Activated CD4-positive, alpha-beta T cell treated with anti-CD3 and anti-CD28 coated beads for 48 hours (primary cell): ENCODE measurements around the gene GNAI1.
A peak's percentile ranks its signal among the peaks of the same experiment; 100 is the strongest.
"Not testable (repeated sequence)": the region's sequence is repeated elsewhere in the genome, so short reads cannot be mapped to it uniquely, and the experiment has no call there.

Experiments
- DNase-seq: peaks from one replicate; pipeline ENCODE4 v3.0.0-alpha.2; 2020

GNAI1 gene

DNA sequence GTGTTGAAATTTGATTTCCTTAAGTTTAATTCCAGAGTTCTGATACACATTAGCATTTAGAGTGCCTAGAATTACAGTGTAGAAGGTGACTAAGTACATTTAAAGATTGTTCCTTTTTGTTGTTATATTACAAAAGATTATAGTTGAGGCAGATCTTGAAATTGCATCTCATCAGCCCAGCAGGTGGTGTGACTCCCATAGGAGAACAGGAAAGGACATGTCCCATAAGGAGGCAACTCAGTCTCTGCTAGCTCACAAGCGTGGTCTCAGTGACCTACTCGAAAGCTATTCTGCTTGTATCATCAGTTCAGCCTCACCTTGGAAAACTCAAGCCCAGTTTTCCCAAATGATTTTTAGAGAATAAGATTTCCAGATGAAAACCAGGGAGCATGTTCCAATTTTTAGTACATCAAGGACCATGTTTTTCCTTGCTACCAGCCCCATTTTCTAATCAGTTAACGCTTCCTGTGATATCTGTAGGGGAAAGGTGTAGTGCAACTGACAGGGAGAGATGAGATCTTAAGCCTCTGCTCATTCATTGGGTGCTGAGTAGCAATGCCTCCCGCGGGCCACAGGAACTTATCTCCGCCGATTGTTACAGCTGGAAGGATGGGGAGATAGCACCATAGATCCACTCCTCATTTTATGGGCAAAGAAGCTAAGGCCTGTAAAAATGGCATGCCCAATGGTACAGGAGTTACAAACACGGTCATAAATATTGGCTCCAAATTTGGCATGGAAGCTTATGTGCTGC is 1.1 kb upstream of the GNAI1 start:
- no peak for DNase-seq

DNA sequence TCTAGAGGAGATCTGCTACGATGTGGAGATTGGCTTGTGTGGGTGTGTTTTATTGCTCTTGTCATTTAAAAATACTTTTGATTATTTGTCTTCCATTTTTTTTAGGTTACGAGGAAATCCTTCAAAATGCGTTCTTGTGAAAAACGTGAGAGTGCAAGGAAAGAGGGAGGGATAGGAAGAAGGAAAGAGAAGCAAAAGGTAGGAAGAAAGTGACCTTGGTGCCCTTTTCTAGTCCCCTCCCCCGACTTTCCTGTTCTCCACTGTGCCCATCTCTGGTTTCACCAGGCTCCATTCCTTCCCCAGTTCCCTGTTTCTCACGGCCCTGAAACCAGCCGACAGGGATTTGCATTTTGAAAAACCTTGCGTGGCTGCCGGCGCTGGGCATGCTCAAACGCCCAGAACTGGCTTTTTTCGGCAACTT is 506 bp upstream of the GNAI1 start:
- DNase-seq: no peak

DNA sequence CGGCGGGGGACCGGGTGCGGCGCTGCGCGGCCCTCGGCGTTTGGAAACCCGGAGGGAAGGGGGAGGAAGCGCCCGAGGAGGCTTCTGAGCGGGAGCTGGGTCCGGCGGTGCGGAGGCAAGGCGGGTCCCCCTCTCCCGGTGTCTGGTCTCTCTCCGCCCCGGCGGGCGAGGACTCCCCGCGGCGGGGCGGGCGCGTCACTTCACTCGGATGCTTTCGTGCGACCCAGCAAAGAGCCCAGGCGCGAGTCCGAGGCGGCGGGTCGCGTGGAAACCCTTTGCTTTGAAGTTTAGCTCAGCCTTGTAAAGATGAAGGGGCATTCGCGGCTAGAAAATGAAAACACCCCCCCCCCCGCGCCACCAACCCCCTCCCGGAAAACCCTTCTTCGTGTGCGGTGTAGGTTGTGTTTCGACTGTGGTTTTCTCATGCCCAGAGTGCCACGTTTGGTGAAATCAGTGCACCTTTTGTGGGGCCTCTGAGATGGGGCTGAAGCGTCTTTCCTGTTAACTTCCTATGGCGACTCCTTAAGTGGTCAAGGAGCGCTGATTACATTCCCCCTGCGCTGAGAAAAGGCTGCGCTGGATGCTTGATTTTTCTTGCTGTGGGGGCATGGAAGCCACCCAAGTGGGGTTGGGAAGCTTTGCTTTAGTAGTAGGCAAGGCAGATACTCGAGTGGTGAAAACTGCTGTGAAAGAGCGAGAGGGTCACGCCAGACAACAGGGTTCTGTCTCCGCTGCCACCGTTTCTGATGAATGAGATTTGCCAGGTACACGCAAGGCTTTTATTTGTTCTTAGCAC is 876 bp downstream of the GNAI1 start:
- DNase-seq: peak; percentile 40

DNA sequence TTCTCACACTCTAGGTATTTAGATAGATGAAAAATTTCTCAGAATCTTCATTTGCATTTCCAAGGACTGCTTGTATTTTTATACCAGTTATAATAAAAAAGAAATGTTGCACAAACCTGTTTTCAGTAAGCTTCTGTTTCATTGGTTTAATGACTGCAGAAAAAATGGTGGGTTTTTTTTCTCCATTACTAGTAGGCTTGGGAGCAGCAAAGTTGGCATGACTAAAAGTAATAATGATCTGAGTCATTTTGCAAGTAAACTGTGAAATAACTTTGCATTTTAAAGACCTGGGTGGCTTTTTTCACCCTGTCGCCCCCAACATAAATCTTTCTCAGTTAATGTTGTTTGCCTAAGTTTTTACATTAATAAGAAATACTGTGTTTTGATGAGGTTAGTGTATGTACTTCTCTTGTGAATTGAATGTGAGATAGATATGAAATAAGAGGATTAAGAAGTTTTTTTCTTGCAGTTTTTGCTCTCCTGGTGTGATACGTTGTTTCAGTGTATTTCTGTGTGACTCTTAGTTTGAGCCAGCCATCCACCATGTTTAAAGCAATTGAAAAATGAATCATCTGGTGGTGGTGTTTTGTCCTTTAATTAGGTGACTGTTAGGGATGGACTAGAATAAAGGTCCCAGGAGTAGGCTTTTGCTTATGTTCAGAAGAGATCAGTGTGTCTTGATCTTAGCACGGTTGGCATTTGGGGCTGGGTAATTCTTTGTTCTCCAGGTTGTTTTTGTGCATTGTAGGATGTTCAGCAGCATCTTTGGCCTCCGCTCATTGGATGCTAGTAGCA is 1.8 kb downstream of the GNAI1 start:
- DNase-seq: no peak

DNA sequence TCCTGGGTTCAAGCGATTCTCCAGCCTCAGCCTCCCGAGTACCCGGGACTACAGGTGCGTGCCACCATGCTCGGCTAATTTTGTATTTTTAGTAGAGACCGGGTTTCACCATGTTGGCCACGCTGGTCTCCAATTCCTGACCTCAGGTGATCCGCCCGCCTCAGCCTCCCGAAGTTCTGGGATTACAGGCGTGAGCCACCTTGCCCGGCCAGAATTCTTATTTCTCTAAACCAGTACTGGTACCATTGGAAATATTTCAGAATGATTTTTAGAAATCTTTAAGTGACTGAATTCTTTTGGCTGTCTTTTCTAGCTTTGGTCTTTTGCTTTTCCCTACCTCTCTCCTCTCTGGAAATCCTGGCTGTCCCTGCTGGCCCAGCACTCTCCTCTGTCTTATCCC is 2.8 kb downstream of the GNAI1 start:
- no peak for DNase-seq

DNA sequence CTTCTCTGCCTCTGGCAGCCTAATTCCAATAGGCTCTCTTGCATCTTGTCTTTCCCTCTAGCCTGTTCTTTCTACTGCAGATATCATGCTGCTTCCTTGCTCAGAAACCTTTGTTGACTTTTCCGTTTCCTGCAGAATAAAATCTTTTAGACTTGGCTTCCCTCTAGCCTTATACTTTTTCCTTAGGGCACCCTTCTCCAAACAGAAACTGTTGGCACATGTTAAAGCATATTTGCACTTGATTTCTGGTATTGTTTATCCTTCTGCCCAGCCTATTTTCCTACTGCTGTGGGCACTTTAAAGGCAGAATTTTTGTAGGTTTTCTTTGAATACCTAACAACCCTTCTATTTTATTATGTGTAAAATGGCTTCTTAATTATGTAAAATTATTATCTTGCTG is 4.6 kb downstream of the GNAI1 start:
- DNase-seq: no peak

DNA sequence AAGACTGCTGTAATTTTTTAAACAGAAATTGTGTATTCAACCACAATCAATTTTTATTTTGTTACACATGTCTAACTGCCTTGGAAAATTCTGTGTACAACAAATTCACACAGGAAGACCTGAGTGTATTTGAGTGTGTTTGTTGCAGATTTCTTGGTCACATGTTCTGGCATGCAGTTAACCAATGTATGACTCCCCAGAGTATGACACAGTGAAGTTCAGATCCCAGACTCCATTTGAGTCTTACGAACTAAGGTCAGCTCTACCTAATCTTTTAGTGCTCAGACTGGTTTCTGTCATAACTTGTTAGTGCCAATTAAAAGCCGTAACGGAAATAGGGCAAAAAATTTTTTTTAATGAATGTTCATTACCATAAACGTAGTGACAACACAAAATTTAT is 5.8 kb downstream of the GNAI1 start:
- DNase-seq: no peak

DNA sequence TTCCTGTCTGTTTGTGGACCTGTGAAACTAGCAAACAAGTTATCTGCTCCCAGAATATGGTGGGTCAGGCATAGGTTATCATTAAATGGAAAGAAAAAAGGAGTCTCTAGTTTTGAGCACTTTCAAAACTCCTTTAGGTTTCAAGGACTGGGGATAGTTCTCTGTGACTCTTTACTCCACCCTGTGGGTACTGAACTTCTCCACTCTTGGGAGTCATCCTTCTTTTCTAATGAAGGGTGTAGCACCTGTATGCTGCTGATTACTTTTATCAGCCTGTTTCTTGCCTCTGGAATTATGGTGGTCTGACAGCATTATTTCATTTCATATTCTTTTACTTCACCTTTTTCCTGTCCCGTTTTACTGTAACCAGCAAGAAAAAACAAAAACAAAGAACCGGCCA is 6.7 kb downstream of the GNAI1 start:
- no peak for DNase-seq

DNA sequence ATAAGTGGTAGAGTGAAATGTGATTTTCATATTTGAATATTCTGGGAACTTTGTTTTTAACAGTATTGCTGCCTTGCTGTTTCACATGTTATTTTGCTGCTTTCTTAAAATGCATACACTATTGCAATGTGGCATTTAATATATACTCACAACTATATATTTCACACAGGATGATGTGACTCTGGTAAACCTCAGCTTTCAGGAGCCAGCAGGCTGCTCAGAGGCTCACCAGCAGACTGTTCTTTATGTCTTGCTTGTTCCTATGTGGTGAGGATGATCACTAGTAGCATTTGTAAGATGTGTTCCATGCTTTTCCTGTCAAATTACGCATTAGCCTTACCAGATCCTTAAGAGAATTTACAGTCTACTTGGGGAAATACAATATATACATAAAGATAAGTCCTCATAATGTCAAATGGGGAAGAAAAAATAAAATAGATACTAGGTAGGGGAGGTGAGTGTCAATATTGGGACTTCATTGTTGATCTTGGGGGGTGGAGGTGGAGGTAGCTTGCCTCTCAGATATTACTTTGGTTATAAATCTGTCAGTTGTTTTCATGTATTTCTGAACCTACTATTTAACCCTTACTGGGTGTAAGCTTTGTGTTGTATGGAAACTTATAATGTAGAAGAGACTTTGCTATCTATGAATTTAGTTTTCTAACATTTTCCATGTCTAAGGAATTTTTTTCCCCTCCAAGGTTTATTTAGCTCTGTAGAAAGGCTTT is 8.4 kb downstream of the GNAI1 start:
- no peak for DNase-seq

DNA sequence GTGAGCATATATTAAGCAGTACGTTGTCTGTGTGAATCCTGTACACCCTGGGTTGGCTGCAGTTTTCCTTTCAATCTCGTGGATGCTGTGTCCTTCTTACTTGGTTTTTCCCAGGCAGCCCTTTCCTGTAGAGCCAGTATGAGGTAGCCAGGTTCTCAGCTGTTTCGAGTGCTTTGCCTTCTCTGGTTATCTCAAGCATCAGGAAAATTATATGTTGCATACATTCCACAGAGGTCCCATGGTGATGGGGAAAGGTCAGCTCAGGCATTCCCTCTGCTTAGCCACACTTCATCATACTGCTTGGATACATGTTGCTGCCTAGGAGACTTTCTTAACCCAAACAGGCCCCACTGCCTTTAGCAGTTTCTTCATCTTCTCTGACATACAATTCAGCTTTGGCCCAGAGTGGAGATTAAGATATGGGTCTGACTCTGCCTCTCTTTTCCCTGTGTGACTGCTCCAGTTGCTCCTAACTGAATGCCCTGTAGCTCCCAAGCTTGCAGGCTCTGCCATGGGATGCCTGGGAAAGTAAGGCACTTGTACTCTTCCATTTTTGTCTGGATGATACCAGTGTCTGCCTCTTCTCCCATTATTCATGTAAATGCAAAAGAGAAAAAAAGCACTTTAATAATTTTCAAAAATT is 11.3 kb downstream of the GNAI1 start:
- DNase-seq: no peak

DNA sequence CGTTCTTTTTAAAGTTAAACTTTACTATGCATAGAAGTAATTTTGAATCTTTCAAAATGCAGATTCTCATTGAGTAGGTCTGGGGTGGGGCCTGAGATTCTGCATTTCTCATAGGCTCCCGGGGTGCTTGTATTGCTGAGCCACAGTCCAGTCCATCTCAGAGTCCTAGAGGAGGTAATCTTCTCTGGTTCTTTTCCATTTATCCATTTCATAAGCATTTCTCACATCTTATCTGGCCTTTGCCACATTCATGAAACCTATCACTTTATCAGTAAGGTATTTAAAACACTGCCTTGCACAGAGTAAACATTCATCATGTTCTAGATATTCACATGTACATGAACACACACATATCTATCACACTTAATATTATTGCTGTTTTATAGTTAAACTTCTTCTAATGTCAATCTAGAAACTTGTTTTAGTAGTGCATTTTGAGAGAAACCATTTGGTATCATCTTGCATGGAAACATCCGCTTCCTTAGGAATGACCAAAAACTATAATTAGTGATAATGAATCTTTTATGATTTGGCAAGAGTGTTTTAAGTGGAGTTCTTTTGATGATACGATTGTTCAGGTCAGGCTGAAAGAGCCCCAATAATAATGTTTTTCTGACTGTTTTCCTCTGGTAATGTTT is 12.0 kb downstream of the GNAI1 start:
- DNase-seq: no peak

DNA sequence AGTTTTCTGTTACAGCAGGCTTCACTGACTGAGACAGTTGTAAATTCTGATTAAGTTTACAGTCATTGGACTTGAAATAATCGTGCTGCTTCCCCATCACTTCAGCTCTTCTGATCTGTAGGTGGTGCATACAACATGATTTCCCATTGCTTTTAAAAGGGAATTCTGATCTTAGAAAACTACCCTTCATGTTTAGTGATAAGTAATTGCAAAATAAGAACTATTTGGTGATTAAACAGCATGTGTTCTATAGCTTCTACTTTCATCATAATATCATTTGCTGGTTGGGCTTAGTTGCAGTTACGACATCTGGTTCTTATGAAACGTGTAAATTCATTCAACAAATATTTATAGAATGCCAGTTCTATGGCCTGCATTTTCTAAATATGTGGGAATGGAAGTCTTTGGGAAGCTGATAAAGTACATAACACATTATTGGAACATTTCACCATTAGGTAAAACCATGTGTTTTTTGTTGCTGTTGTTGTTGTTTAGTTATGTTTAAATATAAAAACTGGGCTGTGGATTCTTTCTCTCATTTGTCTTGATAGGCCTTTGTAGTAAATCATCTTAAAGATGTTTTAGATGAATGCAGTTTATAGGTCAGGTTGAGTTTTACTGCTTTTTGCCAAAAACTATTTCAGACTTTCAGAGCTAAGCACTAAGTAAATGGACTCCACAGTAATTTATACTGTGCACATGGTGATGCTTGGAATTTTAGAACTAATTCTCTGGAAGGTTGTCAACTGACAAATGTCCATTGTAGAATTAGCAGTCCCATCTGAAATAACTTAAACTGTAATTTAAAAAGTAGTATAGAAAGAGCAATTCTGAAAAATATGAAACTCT is 13.1 kb downstream of the GNAI1 start:
- DNase-seq: no peak

DNA sequence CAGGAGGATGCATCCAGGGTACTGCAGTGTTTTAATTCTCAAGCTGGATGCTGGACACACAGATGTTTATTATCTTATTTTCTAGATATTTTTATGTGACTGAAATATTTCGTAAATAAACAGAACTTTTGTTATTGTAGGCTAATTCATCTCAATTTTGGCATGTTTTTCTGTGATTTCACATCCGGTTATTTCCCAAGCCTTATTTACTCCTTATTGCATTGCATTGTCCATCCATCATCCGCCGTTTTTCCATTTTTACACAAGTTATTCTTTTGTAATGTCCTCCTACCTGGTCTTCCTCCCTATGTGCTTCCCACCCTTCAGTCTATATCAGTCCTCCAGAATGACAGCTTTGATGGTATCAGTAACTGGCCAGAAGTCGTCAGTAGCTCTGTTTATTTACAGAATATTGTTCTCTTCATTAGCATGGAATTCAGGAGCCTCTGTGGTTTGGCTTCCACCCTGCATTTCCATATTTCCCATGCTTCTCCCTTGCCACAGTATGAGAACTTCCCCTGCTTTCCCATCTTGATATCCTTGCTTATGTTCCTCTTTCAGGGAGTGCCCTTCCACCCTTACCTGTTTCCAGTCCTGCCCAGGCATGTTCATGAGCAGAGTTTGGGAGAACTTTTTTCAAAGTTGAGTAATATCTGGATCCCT is 16.1 kb downstream of the GNAI1 start:
- DNase-seq: no peak

DNA sequence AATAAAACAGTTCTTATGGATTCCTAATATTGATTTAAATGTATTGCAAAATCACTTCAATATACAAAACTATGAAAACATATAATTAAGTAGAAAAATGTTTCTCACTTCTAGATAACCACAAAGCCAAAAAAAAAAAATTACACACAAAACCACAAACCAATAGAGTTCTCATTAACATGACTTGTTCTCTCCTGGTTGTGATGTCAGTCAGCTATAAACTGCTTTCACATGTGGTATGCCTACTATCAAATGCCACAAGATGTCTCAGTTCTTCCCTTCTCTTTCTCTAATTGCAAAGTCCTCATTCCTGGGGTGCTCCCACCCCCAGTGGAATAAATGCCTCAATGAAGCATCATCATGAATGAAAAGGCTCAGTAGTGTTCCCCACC is 16.6 kb downstream of the GNAI1 start:
- peak; percentile 51 for DNase-seq

DNA sequence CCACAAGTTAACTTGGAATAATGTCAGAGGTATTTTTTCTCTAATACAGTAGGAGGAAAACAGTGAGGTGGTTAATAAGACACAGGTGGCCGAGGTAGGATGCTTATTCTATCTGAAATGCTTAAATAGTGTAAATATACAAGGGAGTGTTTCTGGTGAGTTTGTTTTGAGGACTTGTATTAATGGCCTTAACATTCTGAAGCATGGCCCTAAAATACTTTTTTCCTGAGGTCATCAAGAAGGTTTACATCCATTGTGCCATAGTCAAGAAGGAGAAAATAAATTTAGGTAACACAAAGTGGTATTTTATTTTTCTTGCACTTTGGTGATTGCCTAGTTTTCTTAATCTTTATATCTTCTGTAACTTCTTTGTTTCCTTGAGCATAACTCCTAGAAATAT is 18.8 kb downstream of the GNAI1 start:
- DNase-seq: no peak

DNA sequence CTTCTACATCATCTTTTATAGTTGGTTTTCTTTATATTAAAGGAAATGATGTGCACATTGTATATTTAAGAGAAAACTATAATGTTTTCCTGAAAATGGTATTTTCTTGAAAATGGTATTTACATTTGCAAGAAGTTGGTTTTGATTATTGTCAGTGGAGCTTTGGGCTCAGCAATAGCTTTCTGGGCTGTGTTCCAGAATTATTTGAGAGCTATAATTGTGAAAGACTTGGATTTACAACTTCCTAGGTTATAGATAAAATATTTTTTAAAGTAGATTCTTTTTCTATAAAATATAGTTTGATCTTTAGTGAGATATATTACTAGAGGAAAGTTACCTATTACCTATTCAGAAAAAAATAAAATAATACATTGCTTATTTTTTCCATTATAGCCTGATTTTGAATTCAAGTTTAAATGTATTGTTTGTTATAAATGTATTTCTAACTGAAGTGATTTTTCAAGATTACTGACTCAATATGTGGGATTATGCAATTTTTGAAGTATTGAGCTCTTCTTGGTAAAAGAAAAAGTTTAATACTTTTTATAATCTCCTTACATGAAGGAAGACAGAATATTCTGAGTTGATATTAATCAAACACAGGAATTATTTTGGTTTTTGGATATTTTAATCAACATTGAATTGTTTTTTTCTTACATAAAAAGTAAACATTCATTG is 20.2 kb downstream of the GNAI1 start:
- DNase-seq: no peak

DNA sequence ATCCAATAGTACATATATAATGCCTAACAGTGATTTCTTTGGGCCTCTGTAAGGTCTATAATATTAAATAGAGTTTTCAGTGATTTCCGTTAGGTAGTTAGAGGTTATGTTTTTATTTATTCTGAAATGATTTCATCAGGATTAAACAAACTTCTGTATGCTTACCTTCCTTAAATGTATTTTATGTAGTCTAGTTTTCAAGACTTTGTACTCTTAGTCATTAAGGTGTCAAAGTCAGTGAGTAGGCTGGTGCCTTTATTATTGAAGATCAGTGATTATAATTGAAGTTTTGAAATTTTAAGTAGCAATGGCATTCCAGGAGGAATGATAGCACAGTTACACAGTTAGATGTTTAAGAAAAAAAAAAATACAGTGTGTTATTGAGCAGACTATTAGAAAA is 20.7 kb downstream of the GNAI1 start:
- DNase-seq: no peak

DNA sequence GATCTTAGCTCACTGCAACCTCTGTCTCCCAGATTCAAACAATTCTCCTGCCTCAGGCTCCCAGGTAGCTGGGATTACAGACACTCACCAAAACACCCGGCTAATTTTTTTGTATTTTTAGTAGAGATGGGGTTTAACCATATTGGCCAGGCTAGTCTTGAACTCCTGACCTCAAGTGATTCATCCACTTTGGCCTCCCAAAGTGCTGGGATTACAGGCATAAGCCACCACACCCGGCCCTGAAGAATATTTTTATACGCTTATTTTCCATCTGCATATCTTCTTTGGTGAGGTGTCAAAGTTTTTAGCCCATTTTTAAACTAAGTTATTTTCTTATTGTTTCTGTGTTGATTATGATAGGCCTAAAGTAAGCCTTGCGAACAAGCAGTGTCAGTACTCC is 23.1 kb downstream of the GNAI1 start:
- not testable (repeated sequence) for DNase-seq

DNA sequence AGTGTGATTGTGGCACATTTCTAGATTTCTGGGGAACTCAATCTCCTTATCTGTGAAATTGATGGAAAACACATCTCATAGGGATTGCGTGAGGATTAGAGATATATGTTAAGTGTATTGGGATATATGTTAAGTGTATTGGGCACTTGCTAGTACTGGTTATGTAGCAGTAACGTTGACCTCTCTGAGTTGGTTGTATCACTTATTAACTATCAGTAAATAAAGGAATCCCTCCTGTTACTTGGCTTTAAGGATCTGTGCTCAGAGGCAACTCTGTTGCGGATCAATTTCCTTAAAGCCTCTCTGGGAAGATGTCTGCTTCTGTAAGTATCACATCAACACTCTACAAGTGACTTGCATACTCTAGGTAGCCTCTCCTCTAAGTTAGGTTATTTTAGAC is 25.2 kb downstream of the GNAI1 start:
- DNase-seq: no peak

DNA sequence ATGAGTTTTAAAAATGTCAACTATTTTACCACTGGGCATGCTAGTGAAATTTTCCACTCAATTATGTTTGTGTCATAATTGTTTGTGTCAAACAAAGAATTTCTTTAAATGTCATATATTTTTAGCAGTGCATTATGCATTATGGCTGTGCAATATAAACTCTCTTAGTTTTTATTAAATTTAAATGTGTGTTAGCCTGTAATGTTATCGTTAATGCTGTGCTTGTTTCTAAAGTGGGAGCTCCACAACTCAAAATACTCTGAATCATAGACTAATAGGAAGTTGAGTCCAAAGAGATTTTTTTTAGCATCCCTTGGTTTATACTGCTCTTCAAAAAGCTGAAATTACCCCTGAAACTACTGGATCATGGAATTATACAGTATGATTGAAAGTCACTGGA is 26.8 kb downstream of the GNAI1 start:
- no peak for DNase-seq
